GM21526 (cell line): ENCODE data around the gene MRM1.
"Not testable (repeated sequence)": the region's sequence is repeated elsewhere in the genome, so short reads cannot be mapped to it uniquely, and the experiment has no call there.

Experiments used
- ATAC-seq: cut with Tn5 transposase; IDR thresholded peaks from one replicate; pipeline ENCODE4 v1.9.1; 2021; ENCODE audit warnings: moderate library complexity; ENCODE audit not compliant: unreplicated experiment, low FRiP score

The MRM1 gene

GRCh38 chr17:36600465-36600864 is 918 bp upstream of the MRM1 start:
- ATAC-seq: no peak

GRCh38 chr17:36600936-36601302 is 464 bp upstream of the MRM1 start:
- no peak for ATAC-seq

DNA sequence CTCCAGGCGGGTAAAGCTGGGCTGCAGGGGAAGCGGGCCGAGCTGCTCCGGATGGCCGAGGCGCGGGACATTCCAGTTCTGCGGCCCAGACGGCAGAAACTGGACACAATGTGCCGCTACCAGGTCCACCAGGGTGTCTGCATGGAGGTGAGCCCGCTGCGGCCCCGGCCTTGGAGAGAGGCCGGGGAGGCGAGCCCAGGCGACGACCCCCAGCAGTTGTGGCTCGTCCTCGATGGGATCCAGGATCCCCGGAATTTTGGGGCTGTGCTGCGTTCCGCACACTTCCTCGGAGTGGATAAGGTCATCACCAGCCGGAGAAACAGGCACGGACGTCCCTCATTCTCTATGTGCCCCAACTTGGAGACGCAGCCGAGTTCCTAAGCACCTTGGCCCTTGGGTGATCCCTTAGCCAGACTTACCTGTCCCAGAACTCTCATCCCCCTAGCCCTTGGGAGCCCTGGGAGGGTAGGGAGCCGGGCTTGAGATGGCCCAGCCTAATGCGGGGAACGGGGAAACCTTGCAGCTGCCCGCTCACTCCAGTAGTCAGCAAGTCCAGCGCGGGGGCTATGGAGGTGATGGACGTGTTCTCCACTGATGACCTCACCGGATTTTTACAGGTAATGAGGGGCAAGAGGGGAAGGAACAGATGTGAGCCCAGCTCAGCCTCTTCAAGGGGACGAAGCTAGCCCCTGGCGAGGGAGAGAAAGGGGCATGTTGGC is 806 bp downstream of the MRM1 start:
- ATAC-seq: peak; percentile 2

- ATAC-seq: no peak
These were observed 1.6 kb downstream of the MRM1 start for GRCh38 chr17:36602924-36603384.

DNA sequence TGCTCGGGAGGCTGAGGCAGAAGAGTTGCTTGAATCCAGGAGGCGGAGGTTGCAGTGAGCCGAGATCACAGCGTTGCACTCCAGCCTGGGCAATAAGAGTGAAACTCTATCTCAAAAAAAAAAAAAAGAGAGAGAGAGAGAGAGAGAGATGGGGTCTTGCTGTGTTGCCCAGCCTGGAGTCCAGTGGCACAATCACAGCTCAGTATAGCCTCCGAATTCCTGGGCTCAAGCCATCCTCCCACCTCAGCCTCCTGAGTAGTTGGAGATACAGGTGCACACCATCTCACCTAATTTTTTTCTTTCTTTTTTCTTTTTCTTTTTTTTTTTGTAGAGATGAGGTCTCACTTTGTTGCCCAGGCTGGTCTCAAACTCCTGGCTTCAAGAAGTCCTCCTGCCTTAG is 3.6 kb downstream of the MRM1 start:
- not testable (repeated sequence) for ATAC-seq

DNA sequence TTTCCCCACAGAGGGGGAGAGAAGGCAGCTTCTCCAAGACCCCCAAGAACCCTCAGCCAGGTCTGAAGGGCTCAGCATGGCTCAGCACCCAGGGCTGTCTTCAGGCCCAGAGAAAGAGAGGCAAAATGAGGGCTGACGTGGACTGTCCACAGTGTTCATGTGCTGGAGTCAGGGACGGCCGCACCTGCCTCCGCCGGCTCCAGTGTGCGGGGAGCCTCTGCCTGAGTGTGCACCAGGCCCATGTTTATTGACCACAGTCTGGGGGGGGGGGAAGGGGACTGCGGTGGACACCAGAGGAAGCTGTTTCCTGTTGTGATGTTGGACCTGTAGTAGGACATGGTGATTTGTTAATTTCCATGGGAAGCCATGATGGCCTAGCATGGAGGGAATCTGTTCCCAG is 6.9 kb downstream of the MRM1 start:
- no peak for ATAC-seq

- ATAC-seq: no peak
These were observed 7.6 kb downstream of the MRM1 start for GRCh38 chr17:36608794-36609497.

DNA sequence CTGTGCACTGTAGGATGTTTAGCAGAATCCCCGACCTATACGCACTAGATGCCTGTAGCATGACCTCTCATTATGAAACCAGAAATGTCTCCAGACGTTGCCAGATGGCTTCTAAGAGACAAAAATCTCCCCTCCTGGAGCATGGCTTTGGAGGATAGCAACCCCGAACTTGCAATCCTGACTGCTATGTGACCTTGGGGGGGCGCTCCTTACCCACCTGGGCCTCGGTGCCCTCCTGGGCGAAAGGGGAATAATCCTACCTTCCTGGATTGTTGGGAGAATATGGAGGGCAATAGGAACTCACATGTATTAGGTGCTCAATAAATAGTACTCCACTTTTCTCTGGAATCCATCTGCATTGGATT is 8.1 kb downstream of the MRM1 start:
- ATAC-seq: no peak

DNA sequence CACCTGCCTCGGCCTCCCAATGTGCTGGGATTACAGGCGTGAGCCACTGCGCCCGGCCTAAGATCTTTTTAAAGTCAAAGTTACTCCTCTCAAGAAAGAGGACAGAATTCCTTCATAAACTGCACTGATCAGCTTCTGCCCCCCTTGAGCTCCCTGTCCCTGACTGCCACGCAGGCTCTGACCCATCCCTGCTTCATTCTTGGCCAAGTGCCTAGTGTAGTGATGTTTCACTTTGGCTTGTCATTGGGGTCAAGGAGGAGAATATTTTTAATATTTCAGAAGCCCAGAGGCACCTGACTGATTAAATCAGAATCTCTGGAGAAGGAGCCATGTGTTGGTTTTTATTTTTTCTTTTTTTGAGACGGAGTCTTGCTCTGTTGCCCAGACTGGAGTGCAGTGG is 9.1 kb downstream of the MRM1 start:
- ATAC-seq: no peak

GRCh38 chr17:36611345-36612072 is 10.1 kb downstream of the MRM1 start:
- ATAC-seq: no peak

- no peak for ATAC-seq
These were observed 10.9 kb downstream of the MRM1 start for GRCh38 chr17:36612323-36612722.

DNA sequence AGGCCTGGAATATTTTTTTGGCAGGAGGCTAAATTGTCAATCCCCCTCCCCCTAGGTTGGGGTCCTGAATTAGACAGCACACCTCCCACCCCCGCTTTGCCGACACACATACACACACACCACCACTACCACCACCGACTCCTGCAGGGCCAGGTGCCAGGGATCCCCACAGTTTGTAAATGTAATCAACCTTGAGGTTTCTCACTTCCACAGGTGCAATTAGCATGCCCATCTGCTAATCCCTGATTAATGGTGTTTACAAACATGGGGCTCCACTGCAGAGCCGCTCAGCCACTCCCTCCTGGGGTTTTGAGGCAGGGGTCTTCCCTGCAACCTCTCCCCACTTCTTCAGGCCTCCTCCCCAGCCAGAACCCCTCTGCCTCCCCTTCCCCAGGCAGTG is 11.8 kb downstream of the MRM1 start:
- ATAC-seq: no peak

- no peak for ATAC-seq
These were observed 12.7 kb downstream of the MRM1 start for GRCh38 chr17:36614081-36614480.

DNA sequence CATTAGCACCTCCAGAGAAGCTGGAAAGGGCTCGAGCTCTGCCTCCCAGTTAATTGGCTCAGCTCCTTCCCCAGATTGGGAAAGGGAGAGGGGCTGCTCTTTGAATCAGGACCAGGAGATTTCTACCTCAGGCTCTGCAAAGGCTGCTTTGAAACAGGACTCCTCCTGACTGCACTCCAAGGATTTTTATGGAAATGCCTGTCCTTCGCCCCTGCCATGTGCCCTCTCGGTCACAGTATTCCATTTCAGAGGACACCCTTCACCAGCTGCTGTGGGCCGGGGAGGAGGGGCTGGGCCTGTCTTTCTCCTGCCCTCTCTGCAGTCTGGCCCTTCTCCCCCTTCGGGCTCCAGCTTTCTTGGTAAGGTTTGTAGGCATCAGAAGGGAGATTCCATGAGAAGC is 13.6 kb downstream of the MRM1 start:
- ATAC-seq: no peak

- no peak for ATAC-seq
These were observed 15.0 kb downstream of the MRM1 start for GRCh38 chr17:36616061-36617029.

DNA sequence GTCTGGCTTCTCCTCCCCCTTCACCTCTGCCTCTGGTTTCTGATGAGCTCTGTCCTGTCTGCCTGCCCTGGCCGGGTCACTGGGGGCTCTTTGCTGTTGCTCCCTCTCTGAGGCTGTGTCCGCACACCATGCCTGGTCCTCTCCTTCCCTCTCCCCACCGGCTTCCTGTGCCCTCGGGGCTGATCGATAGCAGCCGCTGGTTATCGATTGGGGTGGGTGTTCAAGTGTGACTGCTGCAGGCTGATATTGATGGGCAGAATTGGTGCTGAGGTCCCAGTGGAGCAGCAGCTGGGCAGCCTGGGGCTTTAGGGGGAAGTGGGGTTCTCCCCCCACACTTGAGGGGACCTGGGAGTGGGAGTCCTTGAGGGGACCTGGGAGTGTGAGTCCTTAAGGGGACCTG is 16.4 kb downstream of the MRM1 start:
- ATAC-seq: no peak

GRCh38 chr17:36623281-36623680 is 21.9 kb downstream of the MRM1 start:
- ATAC-seq: no peak

DNA sequence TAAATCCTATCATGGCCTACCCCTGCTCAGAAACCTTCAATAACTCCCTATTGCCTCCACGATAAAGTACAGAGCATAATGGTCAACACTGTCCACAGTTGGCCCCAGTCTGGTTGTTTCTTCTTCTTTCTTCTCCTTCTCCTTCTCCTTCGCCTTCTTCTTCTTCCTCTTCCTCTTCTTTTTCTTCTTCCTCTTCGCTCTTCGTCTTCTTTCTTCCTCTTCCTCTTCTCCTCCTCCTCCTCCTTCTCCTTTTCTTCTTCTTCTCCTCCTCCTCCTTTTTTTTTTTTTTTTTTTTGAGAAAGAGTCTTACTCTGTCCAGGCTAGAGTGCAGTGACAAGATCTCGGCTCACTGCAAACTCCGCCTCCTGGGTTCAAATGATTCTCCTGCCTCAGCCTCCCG is 23.8 kb downstream of the MRM1 start:
- ATAC-seq: no peak

GRCh38 chr17:36627101-36627500 is 25.7 kb downstream of the MRM1 start:
- no peak for ATAC-seq

DNA sequence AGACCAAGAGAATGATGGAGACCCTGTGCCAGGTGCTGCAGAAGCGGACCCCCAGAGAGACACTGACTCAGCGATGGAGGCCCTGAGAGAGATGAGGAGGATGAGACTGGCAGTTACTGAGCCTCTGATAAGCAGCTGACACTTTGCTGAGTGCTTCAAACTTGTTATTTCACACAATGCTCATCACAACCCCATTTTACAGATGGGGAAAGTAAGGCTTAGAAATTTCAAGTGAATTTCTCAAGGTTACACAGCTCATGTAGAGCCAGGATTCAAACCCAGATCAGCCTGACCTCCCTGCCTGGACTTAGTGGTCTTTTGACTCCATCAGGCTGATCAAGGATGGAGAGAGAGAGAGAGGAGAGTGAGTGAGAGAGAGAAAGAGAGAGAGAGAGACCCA is 27.2 kb downstream of the MRM1 start:
- no peak for ATAC-seq
